Stromal cell of bone marrow (primary cell): Measurements from ENCODE around the gene TMEM52.
"Not testable (repeated sequence)": the region's sequence is repeated elsewhere in the genome, so short reads cannot be mapped to it uniquely, and the experiment has no call there.

Experiments used
- DNase-seq: peaks from one replicate; pipeline ENCODE4 v3.0.0-alpha.2; 2012; ENCODE audit warnings: low read depth

The TMEM52 gene

DNA sequence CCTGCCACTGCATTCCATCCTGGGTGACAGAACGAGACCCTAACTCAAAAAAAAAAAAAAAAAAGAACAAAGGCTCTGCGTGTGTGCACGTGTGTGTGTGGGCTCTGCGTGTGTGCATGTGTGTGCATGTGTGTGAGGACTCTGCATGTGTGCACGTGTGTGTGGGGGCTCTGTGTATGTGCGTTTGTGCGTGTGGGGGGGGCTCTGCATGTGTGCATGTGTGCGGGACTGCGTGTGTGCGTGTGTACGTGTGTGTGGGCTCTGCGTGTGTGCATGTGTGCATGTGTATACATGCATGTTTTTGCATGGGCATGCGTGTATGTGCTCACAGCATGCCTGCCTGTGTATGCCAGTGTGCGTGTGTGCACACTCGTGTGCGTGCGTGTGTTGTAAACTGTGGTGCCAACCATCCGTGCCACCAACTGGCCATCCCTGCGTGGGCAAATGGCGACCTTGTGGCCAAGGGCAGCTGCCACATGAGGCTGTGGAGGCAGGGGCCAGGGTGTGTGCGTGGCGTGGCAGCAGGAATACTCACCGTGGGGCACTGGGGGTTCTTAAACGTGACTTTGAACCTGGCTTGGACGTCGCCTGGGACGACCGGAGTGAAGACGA lies 26.8 kb upstream of the TMEM52 start:
- no peak for DNase-seq

DNA sequence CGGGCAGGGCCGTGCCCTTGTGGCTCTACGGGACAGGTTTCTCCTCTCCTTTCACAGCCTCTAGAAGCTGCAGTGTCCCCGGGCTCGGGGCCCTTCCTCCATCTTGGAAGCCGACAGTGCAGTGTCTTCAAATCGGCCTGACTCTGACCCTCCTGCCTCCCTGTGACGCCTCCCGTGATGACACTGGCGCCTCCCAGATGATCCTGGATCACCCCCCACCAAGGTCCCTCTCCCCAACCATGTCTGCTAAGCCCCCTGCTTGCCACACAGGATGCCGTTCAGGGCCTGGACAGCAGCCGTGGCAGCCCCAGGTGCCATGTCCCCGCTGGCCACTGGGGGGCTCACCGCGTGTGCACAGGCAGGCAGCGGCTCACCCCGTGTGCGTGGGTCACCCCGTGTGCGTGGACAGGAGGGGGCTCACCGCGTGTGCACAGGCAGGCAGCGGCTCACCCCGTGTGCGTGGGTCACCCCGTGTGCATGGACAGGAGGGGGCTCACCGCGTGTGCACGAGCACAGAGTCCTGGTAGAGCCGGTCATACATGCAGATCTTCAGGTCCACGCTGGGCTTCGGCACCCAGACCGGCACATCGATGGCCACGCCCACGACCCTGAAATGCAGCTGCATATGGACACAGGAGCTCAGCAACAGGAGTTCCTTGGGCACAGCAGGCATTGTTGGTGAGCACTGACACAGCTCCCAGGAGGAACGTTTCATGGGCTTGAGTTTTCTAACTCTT lies 24.9 kb upstream of the TMEM52 start:
- DNase-seq: no peak

GRCh38 chr1:1942753-1943656 lies 23.9 kb upstream of the TMEM52 start:
- no peak for DNase-seq

GRCh38 chr1:1941868-1942752 lies 23.0 kb upstream of the TMEM52 start:
- no peak for DNase-seq

- no peak for DNase-seq
These were observed 22.2 kb upstream of the TMEM52 start for GRCh38 chr1:1941211-1941841.

GRCh38 chr1:1940123-1940425 lies 21.0 kb upstream of the TMEM52 start:
- DNase-seq: no peak

DNA sequence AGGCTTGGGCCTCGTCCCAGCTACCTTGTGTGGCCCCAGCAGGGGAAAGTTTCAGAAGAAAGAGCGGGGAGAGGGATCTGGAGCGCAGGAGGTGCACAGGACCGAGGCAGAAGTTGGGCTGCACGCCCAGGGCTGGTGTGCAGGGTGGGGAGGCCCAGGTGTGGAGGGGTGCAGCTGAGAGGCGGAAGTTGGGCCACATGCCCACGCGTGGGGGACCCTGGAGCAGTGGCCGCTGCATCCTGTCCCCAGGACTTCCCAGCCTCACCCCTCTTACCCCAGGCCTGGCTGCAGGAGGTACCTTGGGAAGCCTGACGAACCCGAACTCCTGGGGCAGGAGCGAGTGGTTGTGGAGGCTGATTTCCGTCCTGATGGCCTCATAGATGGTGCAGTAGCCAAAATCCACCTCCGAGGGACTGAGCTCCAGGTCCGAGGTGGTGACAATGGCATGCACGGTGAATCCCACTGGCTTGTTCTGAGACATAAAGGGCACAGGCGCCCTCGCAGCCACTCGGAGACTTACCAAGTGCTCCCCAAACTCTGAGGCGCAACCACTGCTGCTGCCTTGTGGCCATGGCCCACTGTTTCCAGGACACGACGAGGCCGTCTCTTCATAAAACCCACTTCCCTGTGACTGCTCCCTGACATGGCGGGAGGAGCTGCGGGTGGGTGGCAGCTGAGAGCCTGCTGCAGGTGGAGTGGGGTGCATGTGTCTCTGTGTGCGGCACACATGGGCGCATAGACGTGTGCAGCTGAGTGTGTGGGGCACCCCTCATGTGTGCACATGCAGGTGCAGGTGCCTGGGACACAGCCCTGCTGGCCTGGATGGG lies 20.4 kb upstream of the TMEM52 start:
- DNase-seq: no peak

DNA sequence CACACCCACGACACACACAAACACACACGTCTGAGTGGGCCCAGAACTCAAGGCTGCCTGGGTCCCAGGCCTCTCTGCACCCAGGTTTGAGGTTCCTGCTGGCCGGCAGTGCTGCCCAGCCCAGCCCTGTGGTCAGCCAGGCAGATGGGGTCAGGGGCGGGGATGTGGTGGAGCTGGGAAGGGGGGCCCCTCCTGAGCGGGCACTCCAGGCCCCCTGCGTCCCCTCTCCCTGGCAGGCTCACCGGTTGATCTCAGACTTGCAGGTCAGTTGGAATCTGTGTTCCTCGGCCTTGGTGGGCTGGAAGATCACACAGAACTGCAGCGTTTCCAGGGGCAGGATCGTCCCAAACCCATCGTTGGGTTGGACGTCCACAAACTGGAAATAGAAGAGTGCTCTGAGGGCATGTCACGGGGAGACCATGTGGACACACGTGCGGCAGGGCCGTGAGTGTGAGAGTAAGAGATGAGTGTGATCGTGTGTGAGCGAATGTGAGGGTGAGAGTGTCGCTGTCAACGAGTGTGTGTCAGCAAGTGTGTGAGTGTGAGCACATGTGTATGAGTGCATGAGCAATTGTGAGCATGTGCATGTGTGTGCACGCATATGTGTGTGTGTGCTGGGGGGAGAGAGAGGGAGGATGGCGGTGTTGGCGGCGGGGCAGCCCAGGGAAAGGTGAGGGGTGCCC lies 19.7 kb upstream of the TMEM52 start:
- DNase-seq: no peak

- no peak for DNase-seq
These were observed 19.1 kb upstream of the TMEM52 start for GRCh38 chr1:1938276-1938573.

GRCh38 chr1:1937549-1938275 lies 18.6 kb upstream of the TMEM52 start:
- no peak for DNase-seq

DNA sequence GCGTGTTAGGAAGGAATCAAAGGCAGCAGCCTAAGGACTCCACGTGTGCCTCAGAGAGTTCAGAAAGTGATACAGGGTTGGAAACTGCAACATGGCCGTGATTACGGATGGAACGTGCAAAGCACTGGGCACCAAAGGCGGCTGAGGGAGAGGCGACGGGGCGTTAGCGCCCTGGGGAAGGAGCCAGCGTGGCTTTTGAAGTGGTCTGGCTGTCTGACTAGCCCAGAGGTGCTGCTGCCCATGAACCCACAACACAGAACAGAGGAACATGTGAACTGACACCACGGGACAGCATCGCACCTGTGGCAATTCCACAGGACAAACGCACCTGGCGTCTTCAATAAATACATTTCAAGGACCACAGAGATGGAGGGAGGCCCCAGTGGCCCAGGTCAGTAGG lies 18.0 kb upstream of the TMEM52 start:
- DNase-seq: no peak

- DNase-seq: not testable (repeated sequence)
These were observed 15.8 kb upstream of the TMEM52 start for GRCh38 chr1:1934848-1935247.

DNA sequence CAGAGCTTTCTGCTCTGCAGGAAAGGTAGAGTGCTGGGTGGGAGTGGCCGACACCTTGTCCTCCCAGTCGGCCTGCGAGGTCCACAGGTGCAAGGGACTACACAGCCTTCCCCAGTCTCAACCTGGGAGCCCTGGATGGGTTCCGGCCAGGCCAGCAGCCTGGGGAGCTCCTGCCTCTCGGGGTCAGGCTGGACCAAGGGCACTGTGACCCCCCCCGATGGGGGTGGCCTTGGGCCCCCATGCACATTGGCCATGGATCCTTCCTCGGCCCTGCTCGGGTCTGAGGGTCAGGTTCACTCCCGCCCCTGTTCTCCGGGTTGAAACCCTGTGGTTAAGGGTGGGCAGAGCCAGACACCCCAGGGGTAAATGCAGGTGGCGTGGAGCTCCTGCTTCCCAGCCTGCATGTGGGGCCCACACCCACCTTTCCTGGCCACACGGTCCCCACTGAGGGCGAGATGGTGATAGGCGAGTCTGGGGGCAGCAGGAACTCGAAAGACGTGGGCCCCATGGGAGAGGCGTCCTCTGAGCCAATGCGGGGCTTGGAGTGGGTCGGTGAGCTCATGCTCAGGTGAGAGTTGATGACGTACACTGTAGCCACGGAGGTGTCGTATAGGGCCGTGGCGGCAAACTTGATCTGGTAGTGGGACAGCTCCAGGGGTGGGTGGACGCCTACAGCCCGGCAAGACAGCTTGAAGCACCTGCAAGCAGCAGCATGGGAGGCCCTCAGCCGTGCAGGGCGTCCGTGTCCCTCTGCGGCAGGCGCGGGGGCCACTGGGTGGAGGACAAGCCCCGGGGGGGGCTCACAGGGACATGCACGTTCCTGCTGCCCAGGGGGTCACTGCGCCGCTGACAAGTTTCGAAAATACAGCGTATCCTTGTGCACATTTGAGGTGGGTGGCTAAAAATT lies 10.8 kb upstream of the TMEM52 start:
- no peak for DNase-seq

- DNase-seq: no peak
These were observed 10.1 kb upstream of the TMEM52 start for GRCh38 chr1:1929102-1929638.

- DNase-seq: no peak
These were observed 9.4 kb upstream of the TMEM52 start for GRCh38 chr1:1928231-1929101.

DNA sequence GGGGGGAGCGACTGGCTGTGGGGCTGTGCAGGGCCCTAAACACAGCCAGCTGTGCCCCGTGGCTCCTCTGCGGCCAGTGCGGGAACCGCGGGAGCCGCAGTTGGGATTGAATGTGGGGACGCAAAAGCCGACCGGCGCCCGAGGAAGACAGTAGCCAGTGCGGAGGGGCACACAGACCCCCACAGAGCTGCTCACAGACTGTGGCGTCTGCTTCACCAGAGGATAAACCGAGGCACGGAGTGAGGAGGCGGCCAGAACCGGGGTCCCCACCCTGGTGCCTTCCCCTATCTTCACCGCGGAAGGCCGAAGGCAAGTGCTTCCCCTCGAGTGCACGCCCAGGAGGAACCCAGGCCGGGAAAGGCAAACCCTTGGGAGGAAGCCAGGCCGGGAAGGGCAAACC lies 8.7 kb upstream of the TMEM52 start:
- no peak for DNase-seq
